HL-60 (cell line): ENCODE measurements around the gene PLAAT3.

Source experiments
- DNase-seq, 2 experiments: peaks; one replicate each; pipeline ENCODE4 v3.0.0-alpha.2; 2010 to 2020; ENCODE audit warnings: low read depth in 1 of 2, low spot score in 1 of 2
- H3K27ac ChIP-seq: fragments of 250-450 bp; sonication (Bioruptor Pico); replicated peaks from 2 replicates; pipeline ENCODE4 v1.5.1; 2020; ENCODE audit warnings: mild to moderate bottlenecking, moderate library complexity
- H3K27me3 ChIP-seq: fragments of 250-450 bp; sonication (Bioruptor Pico); 2 replicates; pipeline ENCODE4 v1.5.1; 2021; ENCODE audit warnings: mild to moderate bottlenecking, moderate library complexity; ENCODE audit not compliant: insufficient read depth, poor library complexity, severe bottlenecking
- H3K4me3 ChIP-seq: replicated peaks from 2 replicates; pipeline ENCODE4 v1.5.1; 2011; ENCODE audit warnings: mild to moderate bottlenecking, control low read depth, low read length; ENCODE audit not compliant: insufficient read depth
- GABPA ChIP-seq: IDR thresholded peaks from 2 replicates; pipeline ENCODE4 v1.6.1; 2012; ENCODE audit warnings: low read depth
- POLR2AphosphoS5 ChIP-seq: IDR thresholded peaks from 2 replicates; pipeline ENCODE4 v1.6.1; 2012; ENCODE audit warnings: low read depth
- SPI1 ChIP-seq: IDR thresholded peaks from 2 replicates; pipeline ENCODE4 v1.6.1; 2012; ENCODE audit warnings: low read depth, mild to moderate bottlenecking, borderline replicate concordance
- TF ChIP-seq, protein P1 (sequence below): IDR thresholded peaks from one replicate; pipeline ENCODE4 v1.5.1; 2011; ENCODE audit warnings: low read length, control low read depth, inconsistent platforms; ENCODE audit not compliant: insufficient read depth
- TF ChIP-seq, protein P2 (sequence below): IDR thresholded peaks from 2 replicates; pipeline ENCODE4 v1.6.1; 2012; ENCODE audit warnings: low read depth; ENCODE audit not compliant: insufficient replicate concordance

Gene PLAAT3

DNA sequence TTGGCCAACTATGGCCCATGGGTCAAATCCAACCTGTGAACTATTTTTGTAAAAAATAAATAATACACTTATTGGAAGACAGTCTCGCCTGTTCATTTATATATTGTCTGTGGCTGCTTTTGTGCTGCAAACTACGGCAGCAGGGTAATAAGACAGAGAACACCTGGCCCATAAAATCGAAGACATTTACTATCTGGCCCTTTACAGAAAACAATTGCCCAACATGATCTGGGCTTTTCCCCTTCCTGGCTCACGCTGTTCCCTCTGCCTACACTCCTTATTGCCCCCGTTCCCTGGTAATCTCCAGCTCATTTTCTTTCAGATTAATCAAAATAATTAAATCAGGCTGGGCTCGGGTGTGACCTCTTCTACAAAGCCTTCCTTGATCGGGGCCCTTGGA, 56.7 kb downstream of the PLAAT3 start:
- Histone ChIP-seq H3K27ac (no peak overlapping the region), H3K4me3 (no peak overlapping the region), H3K27me3 (no peaks in the 10 kb centered on the region)
- TF ChIP-seq SPI1, result no peak
- TF ChIP-seq, protein P1, sequence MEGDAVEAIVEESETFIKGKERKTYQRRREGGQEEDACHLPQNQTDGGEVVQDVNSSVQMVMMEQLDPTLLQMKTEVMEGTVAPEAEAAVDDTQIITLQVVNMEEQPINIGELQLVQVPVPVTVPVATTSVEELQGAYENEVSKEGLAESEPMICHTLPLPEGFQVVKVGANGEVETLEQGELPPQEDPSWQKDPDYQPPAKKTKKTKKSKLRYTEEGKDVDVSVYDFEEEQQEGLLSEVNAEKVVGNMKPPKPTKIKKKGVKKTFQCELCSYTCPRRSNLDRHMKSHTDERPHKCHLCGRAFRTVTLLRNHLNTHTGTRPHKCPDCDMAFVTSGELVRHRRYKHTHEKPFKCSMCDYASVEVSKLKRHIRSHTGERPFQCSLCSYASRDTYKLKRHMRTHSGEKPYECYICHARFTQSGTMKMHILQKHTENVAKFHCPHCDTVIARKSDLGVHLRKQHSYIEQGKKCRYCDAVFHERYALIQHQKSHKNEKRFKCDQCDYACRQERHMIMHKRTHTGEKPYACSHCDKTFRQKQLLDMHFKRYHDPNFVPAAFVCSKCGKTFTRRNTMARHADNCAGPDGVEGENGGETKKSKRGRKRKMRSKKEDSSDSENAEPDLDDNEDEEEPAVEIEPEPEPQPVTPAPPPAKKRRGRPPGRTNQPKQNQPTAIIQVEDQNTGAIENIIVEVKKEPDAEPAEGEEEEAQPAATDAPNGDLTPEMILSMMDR, result no peak
- no peak for TF ChIP-seq POLR2AphosphoS5
- no peak for TF ChIP-seq GABPA
- TF ChIP-seq, protein P2, sequence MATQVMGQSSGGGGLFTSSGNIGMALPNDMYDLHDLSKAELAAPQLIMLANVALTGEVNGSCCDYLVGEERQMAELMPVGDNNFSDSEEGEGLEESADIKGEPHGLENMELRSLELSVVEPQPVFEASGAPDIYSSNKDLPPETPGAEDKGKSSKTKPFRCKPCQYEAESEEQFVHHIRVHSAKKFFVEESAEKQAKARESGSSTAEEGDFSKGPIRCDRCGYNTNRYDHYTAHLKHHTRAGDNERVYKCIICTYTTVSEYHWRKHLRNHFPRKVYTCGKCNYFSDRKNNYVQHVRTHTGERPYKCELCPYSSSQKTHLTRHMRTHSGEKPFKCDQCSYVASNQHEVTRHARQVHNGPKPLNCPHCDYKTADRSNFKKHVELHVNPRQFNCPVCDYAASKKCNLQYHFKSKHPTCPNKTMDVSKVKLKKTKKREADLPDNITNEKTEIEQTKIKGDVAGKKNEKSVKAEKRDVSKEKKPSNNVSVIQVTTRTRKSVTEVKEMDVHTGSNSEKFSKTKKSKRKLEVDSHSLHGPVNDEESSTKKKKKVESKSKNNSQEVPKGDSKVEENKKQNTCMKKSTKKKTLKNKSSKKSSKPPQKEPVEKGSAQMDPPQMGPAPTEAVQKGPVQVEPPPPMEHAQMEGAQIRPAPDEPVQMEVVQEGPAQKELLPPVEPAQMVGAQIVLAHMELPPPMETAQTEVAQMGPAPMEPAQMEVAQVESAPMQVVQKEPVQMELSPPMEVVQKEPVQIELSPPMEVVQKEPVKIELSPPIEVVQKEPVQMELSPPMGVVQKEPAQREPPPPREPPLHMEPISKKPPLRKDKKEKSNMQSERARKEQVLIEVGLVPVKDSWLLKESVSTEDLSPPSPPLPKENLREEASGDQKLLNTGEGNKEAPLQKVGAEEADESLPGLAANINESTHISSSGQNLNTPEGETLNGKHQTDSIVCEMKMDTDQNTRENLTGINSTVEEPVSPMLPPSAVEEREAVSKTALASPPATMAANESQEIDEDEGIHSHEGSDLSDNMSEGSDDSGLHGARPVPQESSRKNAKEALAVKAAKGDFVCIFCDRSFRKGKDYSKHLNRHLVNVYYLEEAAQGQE, result no peak
- DNase-seq, result no peak

DNA sequence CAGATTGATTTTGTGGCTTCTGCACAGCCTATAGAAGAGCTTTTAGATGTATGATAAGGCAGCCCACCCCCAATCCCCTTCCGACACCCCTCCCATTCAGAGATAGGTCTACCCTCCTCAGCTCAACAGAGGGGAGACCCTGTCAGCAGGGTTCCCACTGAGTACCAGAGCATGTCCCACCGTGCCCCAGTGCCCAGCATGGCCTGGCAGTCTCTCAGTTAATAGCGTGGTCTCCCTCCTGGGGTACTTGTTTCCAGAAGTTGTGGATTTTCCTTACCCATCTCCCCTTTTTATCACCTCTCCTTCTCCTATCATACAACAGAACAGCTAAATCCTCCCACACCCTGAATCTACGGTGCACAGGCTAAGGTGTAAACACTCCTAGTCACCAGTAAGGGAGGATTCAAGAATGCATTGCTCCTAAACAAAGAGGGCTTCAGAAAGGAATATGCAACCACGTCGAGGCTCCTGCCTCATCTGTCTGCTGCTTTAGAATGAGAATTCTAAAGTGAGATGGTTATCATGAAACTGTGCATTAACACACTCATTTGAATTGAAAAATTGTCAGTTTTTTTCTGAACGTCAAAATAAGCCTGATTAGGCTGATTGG, 57.7 kb downstream of the PLAAT3 start:
- no peak overlapping the region for H3K27ac ChIP-seq
- TF ChIP-seq, protein P1, result no peak
- TF ChIP-seq SPI1 (no peak), POLR2AphosphoS5 (no peak), GABPA (no peak)
- TF ChIP-seq, protein P2, result no peak
- no peak overlapping the region for H3K4me3 ChIP-seq
- H3K27me3 ChIP-seq, result no peaks in the 10 kb centered on the region
- no peak for DNase-seq

DNA sequence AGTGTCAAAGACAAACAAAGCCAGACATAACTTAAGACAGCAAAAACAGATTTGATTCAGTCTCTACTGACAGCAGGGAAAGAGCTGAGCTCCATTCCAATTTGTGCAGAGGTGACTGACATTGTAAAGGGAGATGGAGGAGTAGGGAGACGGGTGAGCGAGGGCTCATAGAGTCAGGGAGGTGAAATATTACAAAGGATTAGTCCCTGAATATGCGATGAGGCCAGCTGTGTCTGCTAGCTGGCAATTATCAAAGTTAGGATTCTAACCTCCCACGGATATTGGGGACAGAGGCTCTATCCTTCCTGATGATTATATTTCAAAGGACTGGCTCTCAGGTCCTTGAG, 59.4 kb downstream of the PLAAT3 start:
- no peak overlapping the region for H3K27ac ChIP-seq
- H3K4me3 ChIP-seq, result no peak overlapping the region
- TF ChIP-seq POLR2AphosphoS5 (no peak), SPI1 (no peak), GABPA (no peak)
- DNase-seq, result no peak
- no peaks in the 10 kb centered on the region for H3K27me3 ChIP-seq

DNA sequence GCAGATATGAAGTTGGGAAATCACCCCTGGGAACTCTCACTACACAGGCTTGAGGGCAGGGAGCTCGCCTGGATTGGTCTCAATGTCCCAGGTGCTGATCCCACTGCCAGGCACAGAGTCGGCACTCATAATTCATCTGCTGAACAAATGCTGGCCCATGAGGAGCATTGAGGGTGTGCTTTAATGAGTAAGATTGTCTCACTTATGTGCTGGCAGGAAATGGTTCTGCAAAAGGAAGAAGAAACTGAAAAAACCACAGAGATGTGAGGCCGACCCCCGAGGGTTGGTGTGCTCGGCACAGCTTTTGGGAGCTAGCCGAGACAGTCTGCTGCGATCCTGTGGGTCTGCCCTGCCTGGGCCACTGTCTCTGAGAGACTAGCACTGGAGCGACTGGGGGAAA, 60.5 kb downstream of the PLAAT3 start:
- TF ChIP-seq POLR2AphosphoS5 (no peak), SPI1 (no peak), GABPA (no peak)
- TF ChIP-seq, protein P1, result no peak
- TF ChIP-seq, protein P2, result no peak
- Histone ChIP-seq H3K27me3 (no peaks in the 10 kb centered on the region), H3K27ac (no peak overlapping the region), H3K4me3 (no peak overlapping the region)
- DNase-seq, result no peak
